ENCODE results near the gene SLC9A1.

Gene SLC9A1

DNA sequence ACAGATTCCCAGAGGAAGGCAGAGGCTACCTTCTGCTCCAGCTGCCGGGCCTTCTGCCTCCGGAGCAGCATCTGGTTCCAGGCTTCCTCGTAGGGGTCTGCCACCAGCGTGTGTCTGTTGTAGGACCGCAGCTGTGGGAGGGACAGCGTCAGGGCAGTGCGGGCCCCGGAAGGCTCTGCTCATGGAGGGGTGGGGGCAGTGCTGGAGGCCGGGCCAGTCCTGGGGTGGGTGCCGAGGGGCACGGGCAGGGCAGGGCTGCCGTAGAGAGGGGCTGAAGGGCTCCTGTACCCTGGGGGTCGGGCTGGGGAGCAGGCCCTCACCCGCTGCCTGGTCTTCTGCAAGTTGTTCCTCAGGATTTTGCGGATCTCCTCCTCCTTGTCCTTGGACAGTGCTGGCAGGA, 53.2 kb downstream of the SLC9A1 start:
- no peak for DNase-seq (ENCODE audit: extremely low spot score)
- ChIA-PET POLR2A (no interaction called here), CTCF (interaction anchor here (0.8 to 15.4 kb wide), 38 partner anchors 10 to 293 kb away, joined by 3 to 356 read pairs (median 5); partner anchors contain the start of gene SLC9A1)
- TF ChIP-seq, protein P1, sequence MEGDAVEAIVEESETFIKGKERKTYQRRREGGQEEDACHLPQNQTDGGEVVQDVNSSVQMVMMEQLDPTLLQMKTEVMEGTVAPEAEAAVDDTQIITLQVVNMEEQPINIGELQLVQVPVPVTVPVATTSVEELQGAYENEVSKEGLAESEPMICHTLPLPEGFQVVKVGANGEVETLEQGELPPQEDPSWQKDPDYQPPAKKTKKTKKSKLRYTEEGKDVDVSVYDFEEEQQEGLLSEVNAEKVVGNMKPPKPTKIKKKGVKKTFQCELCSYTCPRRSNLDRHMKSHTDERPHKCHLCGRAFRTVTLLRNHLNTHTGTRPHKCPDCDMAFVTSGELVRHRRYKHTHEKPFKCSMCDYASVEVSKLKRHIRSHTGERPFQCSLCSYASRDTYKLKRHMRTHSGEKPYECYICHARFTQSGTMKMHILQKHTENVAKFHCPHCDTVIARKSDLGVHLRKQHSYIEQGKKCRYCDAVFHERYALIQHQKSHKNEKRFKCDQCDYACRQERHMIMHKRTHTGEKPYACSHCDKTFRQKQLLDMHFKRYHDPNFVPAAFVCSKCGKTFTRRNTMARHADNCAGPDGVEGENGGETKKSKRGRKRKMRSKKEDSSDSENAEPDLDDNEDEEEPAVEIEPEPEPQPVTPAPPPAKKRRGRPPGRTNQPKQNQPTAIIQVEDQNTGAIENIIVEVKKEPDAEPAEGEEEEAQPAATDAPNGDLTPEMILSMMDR (IDR thresholded peaks at IDR 0.05; ENCODE audit: control extremely low read depth, extremely low read depth, low read depth, missing control alignments), result no peak

DNA sequence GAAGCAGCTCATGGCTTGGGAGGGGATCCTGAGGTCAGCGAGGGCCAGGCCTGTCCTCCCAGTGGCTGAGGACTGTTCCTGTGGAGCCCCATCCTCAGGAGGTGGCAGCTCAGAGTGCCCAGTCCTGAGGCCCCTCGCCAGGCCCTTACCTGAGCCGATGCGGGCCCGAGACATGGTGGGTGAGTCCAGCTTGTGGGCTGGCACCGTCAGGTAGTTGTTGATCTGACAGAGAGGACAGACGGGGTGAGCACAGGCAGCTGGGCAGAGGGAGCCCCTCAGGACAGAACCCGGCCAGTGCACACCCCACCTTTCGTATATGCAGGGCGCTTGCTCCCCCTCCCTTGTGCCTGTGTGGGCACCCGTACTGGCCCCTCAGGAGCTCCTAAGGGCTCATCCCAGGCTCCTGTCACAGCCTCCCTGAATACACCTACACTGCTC, 53.9 kb downstream of the SLC9A1 start:
- TF ChIP-seq, protein P1 (IDR thresholded peaks at IDR 0.05; ENCODE audit: control extremely low read depth, extremely low read depth, low read depth, missing control alignments), result no peak
- no peak for DNase-seq (ENCODE audit: extremely low spot score)
- ChIA-PET CTCF (interaction anchor here (1.5 to 15.4 kb wide), 10 partner anchors 13 to 294 kb away, joined by 5 to 356 read pairs (median 30); partner anchors contain the start of gene SLC9A1), POLR2A (no interaction called here)

DNA sequence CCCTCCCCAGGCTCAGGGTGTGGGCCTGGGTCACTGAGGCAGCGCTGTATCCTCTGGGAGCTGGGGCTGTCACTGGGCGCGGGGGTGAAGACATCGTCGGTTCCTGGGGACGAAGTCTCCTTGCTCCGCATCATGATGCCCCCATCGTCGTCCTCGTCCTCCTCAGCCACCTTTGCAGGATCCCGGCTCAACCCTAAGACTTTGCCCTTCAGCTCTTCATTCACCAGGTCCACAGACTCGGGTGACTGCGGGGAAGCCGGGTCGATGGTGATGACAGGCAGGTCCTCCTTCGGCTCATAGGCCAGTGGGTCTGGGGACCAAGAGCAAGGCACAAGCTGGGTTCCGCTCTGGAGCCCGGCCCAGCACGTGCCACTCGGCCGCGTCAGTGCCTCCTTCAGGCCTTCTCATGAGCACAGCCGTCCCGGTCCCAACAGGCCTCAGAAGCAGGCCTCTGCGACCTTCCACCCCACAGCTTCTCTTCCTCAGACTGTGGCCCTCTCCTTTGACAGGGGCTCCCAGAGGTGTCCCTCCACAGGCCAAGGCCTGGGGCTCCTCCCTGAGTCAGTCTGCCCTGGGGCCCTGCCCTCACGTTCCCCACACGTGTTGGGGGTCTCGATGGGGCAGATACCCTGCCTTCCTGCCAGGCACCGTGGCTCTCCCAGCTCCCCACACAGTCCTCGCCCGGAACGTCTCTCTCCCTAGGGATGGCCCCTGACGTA, 54.4 kb downstream of the SLC9A1 start:
- TF ChIP-seq, protein P1 (IDR thresholded peaks at IDR 0.05; ENCODE audit: control extremely low read depth, extremely low read depth, low read depth, missing control alignments), result no peak
- no peak for DNase-seq (ENCODE audit: extremely low spot score)
- ChIA-PET CTCF (interaction anchor here (0.8 to 15.4 kb wide), 15 partner anchors 9 to 294 kb away, joined by 3 to 356 read pairs (median 11); partner anchors contain the start of gene SLC9A1), POLR2A (no interaction called here)

DNA sequence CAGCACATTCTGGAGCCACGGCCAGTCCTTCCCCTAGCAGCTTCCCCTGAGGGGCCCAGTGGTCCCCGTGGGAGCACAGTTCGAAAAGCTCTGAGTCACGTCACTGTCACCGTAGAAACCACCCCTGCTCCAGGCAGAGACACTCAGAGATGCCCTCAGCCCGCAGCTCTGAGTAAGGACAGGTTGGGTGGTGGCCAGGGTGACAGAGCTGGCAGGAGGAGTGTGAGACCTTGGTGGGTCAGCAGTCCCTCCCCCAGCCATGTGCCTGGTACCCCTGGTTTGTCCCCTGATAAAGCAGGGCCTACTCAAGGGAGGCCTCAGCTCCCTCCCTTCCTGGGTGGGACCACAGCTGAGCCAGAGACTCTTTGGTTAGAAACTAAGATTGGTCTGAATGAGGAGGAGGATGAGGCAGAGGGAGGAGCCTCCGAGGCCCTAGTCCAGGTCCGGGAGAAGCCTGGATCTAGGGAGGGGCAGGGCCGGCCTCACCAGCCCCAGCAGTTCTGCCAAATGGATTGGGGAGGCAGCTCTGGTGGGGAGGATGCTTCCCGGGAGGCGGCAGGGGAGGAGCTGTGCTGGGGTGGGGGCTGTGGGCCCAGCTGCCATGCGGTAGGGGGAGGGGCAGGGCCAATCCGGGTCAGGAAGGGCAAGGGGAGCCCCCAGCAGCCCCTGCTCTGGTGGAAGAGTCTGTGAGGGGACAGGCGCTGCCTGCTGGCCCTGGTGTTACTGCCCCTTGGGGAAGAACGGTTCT, 55.2 kb downstream of the SLC9A1 start:
- TF ChIP-seq, protein P1 (IDR thresholded peaks at IDR 0.05; ENCODE audit: control extremely low read depth, extremely low read depth, low read depth, missing control alignments), result no peak
- ChIA-PET CTCF (interaction anchor here (0.8 to 15.4 kb wide), 14 partner anchors 8 to 288 kb away, joined by 3 to 356 read pairs (median 11); no protein-coding TSS in a partner anchor), POLR2A (no interaction called here)
- DNase-seq (ENCODE audit: extremely low spot score), result peak; percentile 75

DNA sequence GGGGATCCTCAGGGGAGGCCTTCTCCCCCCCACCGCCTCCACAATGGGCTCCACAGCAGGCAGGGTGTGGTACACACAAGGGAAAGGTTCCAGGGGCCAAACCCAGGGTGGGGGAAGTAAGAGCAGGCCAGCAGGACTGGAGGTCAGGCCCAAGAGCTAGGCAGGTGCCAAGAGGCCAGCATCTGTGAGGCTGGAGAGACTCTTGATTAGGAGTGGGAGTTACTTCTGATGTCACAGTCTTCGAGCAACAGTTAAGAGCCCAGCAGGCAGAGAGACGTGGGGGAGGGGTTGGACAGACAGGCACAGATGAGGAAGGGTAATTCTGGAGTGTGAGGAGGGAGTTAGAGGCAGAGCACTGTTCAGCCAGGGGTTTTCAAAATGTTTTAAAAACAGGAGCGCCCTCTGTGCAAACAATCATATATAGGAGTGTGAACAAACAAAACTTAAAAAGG, 55.8 kb downstream of the SLC9A1 start:
- CTCF ChIA-PET, result interaction anchor here (1.0 to 15.4 kb wide), 12 partner anchors 15 to 199 kb away, joined by 3 to 356 read pairs (median 11); no protein-coding TSS in a partner anchor
- DNase-seq (ENCODE audit: extremely low spot score), result peak; percentile 59
- TF ChIP-seq, protein P1 (IDR thresholded peaks at IDR 0.05; ENCODE audit: control extremely low read depth, extremely low read depth, low read depth, missing control alignments), result no peak
- POLR2A ChIA-PET, result no interaction called here

DNA sequence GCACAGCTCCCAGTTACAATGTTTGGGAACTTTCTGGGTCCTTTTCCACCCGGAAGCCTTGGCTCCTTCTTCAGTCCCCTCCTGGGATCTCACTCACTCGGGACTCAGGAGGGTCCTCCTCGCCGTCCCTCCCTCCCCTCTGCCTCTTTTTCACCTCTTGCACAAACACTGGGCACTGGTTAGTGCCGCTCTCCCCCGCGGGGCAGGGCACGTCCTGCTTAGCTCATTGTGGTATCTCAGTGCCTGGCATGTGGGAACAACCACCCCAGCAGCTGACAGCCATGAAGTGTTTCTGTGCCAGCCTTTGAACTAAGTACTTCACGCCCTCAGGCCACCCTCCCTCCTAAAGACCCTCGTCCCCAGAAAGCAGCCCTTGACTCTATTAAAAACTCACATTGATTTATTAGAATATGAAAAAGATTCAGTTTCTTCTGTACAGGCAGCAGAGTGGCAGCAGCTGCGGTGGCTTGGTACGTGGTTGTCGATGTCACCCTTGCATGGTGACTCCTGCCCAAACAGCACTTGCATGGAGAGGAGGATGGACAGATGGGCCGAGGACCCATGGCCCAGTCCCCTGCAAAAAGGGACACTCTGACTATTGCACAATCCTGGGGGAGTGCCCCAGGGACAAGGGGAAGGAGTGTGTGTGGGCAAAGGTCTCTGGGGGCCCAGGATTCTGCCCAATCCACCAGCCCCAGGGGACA, 56.3 kb downstream of the SLC9A1 start:
- TF ChIP-seq, protein P1 (IDR thresholded peaks at IDR 0.05; ENCODE audit: control extremely low read depth, extremely low read depth, low read depth, missing control alignments), result no peak
- CTCF ChIA-PET, result interaction anchor here (0.7 to 15.4 kb wide), 18 partner anchors 12 to 496 kb away, joined by 3 to 356 read pairs (median 5); no protein-coding TSS in a partner anchor
- no peak for DNase-seq (ENCODE audit: extremely low spot score)
- POLR2A ChIA-PET, result no interaction called here
